HG03039 (cell line): ENCODE data around the gene SPTLC1.
A peak's percentile ranks its signal among the peaks of the same experiment; 100 is the strongest.
"Not testable (repeated sequence)": the region's sequence is repeated elsewhere in the genome, so short reads cannot be mapped to it uniquely, and the experiment has no call there.

Experiments used
- ATAC-seq: cut with Tn5 transposase; IDR thresholded peaks from one replicate; pipeline ENCODE4 v1.9.1; 2021; ENCODE audit warnings: mild to moderate bottlenecking, moderate library complexity; ENCODE audit not compliant: unreplicated experiment

The SPTLC1 gene

GRCh38 chr9:92115071-92115858, at the start of gene SPTLC1:
TSS of gene SPTLC1 (minus strand) at chr9:92115413. CDS start at chr9:92115370, 43 bp downstream.
- ATAC-seq: peak; percentile 96

- no peak for ATAC-seq
Measured at GRCh38 chr9:92164975-92165374, 49.8 kb upstream of the SPTLC1 start.

- no peak for ATAC-seq
Measured at GRCh38 chr9:92164490-92164889, 49.3 kb upstream of the SPTLC1 start.

- ATAC-seq: no peak
Measured at GRCh38 chr9:92163276-92163675, 48.1 kb upstream of the SPTLC1 start.

- ATAC-seq: no peak
Measured at GRCh38 chr9:92160786-92161185, 45.6 kb upstream of the SPTLC1 start.

- ATAC-seq: no peak
Measured at GRCh38 chr9:92159058-92159457, 43.8 kb upstream of the SPTLC1 start.

GRCh38 chr9:92158097-92158601, 42.9 kb upstream of the SPTLC1 start:
- no peak for ATAC-seq

GRCh38 chr9:92155736-92156135, 40.5 kb upstream of the SPTLC1 start:
- ATAC-seq: not testable (repeated sequence)

GRCh38 chr9:92155221-92155620, 40.0 kb upstream of the SPTLC1 start:
- no peak for ATAC-seq

- not testable (repeated sequence) for ATAC-seq
Measured at GRCh38 chr9:92153466-92154415, 38.5 kb upstream of the SPTLC1 start.

GRCh38 chr9:92151691-92152393, 36.6 kb upstream of the SPTLC1 start:
- no peak for ATAC-seq

- ATAC-seq: not testable (repeated sequence)
Measured at GRCh38 chr9:92150501-92151470, 35.6 kb upstream of the SPTLC1 start.

- peak; percentile 6 for ATAC-seq
Measured at GRCh38 chr9:92147852-92148180, 32.6 kb upstream of the SPTLC1 start.

GRCh38 chr9:92147030-92147851, 32.0 kb upstream of the SPTLC1 start:
- ATAC-seq: peak; percentile 76

- no peak for ATAC-seq
Measured at GRCh38 chr9:92146610-92147009, 31.4 kb upstream of the SPTLC1 start.

- not testable (repeated sequence) for ATAC-seq
Measured at GRCh38 chr9:92145784-92146183, 30.6 kb upstream of the SPTLC1 start.

GRCh38 chr9:92142329-92142728, 27.1 kb upstream of the SPTLC1 start:
- ATAC-seq: no peak

GRCh38 chr9:92141144-92142129, 26.2 kb upstream of the SPTLC1 start:
- no peak for ATAC-seq
